HG03460 (cell line): Measurements from ENCODE around the gene AGTRAP.

Source experiments
- ATAC-seq: cut with Tn5 transposase; IDR thresholded peaks from one replicate; pipeline ENCODE4 v1.9.1; 2021; ENCODE audit not compliant: unreplicated experiment

The AGTRAP gene

GRCh38 chr1:11796036-11796828, 60.3 kb downstream of the AGTRAP start:
- no peak for ATAC-seq

GRCh38 chr1:11797525-11798216, 61.7 kb downstream of the AGTRAP start:
- no peak for ATAC-seq

GRCh38 chr1:11799099-11799498, 63.2 kb downstream of the AGTRAP start:
- no peak for ATAC-seq

DNA sequence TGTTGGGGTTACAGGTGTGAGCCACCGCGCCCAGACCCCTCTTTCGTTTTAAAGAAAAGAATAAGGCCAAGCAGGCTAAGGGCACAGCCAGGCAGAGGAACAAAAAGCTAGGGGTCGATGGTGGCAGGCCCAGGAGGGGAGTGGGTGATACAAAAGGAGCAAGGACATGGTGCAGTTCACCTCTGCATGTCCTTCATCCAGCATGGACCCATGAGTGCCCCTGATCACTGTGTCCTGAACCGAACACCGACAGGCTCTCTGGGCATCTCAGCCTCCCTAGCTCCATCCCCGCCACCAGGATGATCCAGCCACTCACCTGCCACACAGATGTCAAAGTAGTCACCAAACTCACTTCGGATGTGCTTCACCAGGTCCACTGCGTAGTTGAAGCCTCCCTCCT, 64.0 kb downstream of the AGTRAP start:
- ATAC-seq, result no peak

- no peak for ATAC-seq
These were observed 64.4 kb downstream of the AGTRAP start for GRCh38 chr1:11800391-11800755.
